ENCODE results near the gene CETP. TPM values are rescaled to one million over a fixed set of nuclear protein-coding genes. Genes with fewer than 3 reads are reported as not detected.
A peak's percentile ranks its signal among the peaks of the same experiment; 100 is the strongest.

Gene CETP
- total and polyA plus RNA-seq, 9 of the 15 experiments (the other 6 are each of a cell fraction or from before 2014, with no cell fraction given) = 0.07 to 0.11 TPM; not detected in 7

GRCh38 chr16:56964243-56965148 is 2.7 kb downstream of the CETP start (continued):
- TF ChIP-seq RERE (CRISPR knock-in tag; IDR thresholded peaks at IDR 0.05; ENCODE audit: borderline replicate concordance) (no peak), MITF (IDR thresholded peaks at IDR 0.05) (0 out of 2 replicates have a peak, but pooled peaks have one; percentile 38), ZNF277 (CRISPR knock-in tag; IDR thresholded peaks at IDR 0.05; ENCODE audit: borderline replicate concordance) (no peak), HIVEP1 (CRISPR knock-in tag; IDR thresholded peaks at IDR 0.05) (no peak), GTF2B (IDR thresholded peaks at IDR 0.05; ENCODE audit: extremely low read depth, insufficient read length) (no peak), SRSF3 (IDR thresholded peaks at IDR 0.05; ENCODE audit: insufficient read depth, low read length) (no peak), ZNF3 (CRISPR knock-in tag; IDR thresholded peaks at IDR 0.05) (no peak), ZNF316 (IDR thresholded peaks at IDR 0.05) (no peak), ETV1 (tag; conservative IDR thresholded peaks at IDR 0.05; ENCODE audit: low read depth) (no peak), STAT5B (CRISPR knock-in tag; IDR thresholded peaks at IDR 0.05) (no peak), ZNF143 (CRISPR knock-in tag; IDR thresholded peaks at IDR 0.05) (no peak), CTBP1 (IDR thresholded peaks at IDR 0.05; ENCODE audit: borderline replicate concordance) (peak; percentile 66), ZNF668 (CRISPR knock-in tag; IDR thresholded peaks at IDR 0.05) (no peak), ZNF12 (CRISPR knock-in tag; IDR thresholded peaks at IDR 0.05) (no peak), MBD2 (IDR thresholded peaks at IDR 0.05; ENCODE audit: borderline replicate concordance, low read depth) (no peak), LEF1 (IDR thresholded peaks at IDR 0.05) (0 out of 2 replicates have a peak, but pooled peaks have one; percentile 37), POLR3G (IDR thresholded peaks at IDR 0.05; ENCODE audit: extremely low read depth, insufficient read length, insufficient replicate concordance) (no peak), DPF2 (IDR thresholded peaks at IDR 0.05) (peak; percentile 78), NELFE (IDR thresholded peaks at IDR 0.05; ENCODE audit: insufficient read depth, insufficient read length) (no peak), RCOR1 (IDR thresholded peaks at IDR 0.05; ENCODE audit: borderline replicate concordance in 1 of 2, low read depth in 2 of 2, low read length in 2 of 2) (peak in 1 of 2 experiments; percentile 51; a peak in 2 of 4 replicates)

Data from K562 (cell line).